Hematopoietic multipotent progenitor cell treated with erythropoietin and hydrocortisone succinate and interleukin-3 and kit ligand, for 4 days (in vitro differentiated cells): ENCODE results near the gene COL1A1.

Experiments used
- DNase-seq: peaks from one replicate; pipeline ENCODE4 v3.0.0-alpha.2; 2015

Gene COL1A1

DNA sequence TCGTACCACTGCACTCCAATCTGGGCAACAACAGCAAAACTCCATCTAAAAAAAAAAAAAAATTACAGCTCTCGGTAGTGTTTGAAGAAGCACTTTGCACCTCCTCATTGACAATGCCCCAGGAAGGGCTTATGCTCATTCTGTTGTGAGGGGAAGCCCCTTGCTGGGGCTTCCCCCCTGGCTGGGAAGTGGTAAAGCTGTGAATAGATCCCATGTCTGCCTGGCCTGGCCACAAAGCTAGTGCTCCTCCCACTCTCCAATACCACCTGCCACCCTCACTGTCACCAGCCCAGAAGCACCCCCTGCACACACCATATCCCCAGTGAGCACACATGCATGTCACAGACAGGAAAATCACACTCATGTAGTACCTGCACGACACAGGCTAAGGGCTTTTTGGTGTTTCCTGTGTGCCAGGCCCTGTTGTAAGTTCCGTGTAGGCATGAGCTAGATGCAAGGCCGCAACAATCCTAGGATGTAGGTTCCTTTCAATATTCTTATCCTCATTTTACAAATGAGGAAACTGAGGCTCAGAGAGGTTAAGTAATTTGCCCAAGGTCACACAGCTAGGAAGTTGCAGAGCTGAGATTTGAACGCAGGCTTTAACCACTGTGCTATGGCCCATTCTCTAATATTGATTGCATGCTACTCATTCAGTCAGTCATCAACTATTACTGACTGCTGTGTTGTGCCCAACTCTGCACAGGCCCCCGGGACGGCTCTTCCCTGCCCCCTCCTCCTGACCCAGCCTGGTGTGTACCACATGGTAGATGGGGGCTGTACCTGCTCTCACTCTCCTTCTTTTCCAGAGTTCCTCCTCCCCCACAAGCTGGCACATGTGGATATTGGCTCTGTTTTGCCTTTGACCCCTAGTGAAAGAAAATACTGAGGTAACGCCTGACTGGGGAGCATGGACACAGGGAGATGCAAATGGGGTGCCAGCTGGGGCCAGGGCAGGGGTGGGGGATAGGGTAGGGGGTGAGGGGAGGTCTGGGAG is 11.9 kb upstream of the COL1A1 start:
- peak; percentile 59 for DNase-seq

DNA sequence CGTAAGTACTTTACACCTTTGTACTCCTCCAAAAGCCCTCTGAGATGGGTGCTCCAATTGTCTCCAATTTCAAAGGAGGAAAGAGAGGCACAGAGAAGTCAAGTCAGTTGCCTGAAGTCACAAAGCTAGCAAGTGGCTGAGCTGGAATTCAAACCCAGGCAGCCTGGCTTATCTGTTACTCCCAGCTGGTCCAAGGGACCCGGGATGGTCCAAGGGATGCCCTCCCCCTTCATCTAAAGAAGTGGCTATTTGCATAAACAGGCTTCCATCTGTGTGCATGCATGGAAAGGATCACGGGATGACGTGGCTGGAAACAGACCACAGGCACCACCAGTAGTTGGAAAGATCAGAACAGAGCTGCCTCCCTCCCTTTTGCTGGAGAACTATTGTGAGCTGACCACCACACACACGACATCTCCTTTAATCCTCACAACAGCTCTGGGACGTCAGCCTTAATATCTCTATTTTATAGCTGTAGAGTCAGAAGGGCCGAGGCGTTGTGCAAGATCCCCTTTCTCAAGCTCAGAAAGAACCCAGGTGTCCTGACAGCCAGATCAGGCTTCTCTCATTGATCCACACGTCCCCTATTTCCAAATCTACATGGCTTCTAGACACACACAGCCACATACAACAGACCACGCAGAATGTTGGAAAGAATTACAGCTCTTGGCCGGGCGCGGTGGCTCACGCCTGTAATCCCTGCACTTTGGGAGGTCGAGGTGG is 10.9 kb upstream of the COL1A1 start:
- no peak for DNase-seq

DNA sequence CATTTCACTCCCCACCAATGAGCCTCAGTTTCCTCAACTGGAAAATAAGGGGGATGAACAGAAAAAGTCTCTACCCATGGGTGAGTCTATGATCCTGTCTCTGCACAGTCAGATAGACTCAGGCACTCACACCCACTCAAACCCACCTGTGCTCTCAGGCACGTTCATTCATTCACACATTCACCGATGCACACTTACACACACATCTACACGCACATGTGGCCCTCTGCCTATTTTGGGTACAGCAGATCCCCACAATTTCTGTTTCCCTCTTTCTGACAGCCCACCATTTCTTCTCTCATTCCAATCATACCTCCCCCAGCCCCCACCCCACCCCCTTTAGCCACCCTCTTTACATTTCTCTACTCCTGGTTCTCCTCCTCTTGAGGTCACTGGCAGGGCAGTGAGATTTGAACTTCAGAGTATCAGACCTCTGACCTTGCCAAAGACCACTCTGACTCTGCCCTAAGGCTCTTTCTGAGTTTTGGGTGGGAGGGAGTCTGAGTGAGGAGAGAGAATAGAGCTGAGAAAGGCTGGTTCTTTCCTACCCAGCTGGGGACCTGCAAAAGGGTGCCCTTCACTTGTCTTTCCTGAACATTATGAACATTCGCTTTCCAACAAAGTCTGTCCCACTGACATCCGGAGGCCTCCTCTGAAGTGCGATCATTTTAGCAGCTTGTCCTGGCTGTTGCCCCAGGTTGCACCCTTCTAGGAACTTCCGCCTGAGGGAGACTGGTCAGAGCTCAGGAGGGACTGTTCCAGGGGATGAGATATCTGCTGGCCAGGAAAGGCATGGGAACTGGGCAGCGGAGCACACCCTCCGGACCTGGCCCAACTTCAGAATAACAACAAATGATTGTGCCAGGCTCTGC is 10.1 kb upstream of the COL1A1 start:
- no peak for DNase-seq

DNA sequence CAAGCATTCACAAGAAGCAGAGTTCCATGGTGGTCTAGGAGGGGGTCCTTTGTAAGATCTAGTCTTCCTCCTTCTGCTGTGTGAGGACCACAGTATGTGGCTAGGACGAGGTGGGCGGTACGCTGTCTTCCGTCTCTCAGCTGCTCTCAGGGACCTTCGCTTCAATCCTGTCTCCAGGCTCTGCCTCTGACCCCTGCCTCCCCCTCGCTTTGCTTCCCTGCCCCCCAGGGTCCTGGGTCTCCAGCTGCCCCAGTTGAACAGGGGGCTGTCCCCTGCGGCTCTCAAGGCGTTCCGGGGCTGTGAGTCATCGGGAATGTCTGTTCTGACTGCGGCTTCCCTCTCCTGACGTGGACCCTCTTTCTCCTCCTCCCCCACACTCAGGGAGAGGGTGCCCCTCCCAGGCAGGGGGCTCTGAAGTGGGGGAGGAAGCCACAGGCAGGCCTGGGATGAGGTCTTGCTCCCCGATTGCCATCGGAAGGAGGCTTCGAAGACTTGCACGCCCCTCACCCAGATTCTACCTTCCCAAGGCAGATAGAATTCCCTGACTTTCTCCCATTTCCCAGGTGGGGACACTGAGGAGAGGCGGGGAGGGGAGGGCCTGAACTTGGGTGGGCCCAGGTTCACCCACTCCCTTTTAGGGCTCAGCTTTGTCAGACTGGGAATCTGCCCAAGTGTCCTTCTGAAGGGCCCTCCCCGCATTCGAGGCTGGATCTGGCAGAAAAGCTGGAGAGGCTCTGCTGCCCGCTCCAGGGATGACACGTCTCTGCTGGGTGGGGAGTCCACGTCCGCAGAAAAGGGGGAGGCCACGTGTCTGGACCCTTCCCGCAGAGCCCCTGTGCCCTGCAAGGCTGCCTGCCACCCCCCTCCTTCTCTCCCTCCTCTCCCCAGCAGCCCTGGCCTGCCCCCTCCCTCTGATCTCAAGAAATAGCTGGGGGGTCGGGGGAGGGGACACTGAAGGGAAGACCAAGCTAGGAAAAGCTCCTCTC is 9.1 kb upstream of the COL1A1 start:
- DNase-seq, result no peak

DNA sequence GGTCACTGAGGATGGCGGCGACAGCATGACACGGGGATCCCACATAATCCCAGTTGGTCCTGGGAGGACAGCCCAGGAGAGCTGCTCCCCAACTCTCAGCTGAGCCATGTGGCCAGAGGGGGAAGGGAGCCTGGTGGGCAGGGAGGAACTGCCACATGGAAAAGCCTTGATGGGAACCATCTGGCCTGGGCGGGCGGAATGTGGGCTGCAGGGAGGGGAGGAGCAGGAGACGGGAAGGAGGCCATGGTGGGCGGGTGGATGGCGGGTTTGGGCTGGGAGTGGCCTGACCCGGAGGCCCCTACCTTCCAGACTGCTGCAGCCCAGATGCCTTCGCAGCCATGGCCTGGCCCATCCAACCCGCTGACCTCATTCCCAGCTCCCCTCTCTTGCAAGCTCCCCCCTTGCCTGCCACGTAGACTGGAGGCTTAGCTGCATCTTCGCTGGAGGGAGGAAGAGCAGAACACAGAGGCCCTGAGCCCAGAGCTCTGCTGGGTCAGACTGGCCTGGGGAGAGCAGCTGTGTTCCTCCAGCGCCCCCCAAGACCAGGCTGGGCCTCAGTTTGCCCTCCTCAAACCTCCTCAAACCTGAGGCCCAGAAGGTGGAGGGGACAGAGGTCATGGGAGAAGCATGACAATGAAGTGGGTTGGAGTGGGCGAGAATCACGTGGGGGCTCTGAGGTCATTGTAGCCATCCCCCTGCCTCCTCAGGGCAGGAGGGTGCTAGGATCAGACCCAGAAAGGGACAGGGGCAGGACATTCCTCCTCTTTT is 8.2 kb upstream of the COL1A1 start:
- DNase-seq, result no peak

DNA sequence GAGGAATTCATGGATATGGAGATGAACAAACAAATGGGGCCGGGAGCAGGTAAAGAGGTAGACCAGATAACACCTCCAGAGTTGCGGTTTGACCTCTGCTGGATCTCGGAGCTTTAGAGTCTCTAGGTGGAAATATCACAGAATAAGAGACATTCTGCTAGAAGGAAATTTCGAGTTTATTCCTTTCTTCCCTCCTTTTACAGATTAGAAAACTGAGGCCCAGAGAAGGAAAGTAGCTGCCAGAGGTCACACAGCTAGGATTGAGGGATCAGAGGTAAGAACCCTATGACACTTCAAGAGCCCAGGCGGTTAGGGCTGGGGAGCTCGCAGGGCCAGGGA is 7.7 kb upstream of the COL1A1 start:
- no peak for DNase-seq

DNA sequence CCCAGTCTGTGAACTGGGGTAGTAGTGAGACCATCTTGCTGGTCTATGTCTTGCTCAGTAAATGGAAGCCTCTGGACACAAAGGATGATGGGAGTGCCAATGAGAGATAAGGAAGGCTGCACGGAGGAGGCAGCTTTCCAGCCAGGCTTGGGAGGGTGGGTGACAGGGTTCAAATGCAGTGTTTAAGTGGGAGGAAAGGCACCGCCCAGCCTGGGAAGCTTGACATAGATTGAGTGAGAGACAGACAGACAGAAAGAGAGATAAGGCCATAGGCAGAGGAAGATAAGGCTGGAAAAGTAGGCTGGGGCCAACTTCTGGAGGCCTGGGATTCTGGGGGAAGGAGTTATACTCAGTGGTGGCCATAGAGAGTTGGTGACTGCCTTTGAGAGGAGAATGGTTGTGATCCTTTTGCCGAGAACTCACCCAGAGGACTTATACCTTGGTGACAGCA is 7.2 kb upstream of the COL1A1 start:
- DNase-seq, result peak; percentile 45

DNA sequence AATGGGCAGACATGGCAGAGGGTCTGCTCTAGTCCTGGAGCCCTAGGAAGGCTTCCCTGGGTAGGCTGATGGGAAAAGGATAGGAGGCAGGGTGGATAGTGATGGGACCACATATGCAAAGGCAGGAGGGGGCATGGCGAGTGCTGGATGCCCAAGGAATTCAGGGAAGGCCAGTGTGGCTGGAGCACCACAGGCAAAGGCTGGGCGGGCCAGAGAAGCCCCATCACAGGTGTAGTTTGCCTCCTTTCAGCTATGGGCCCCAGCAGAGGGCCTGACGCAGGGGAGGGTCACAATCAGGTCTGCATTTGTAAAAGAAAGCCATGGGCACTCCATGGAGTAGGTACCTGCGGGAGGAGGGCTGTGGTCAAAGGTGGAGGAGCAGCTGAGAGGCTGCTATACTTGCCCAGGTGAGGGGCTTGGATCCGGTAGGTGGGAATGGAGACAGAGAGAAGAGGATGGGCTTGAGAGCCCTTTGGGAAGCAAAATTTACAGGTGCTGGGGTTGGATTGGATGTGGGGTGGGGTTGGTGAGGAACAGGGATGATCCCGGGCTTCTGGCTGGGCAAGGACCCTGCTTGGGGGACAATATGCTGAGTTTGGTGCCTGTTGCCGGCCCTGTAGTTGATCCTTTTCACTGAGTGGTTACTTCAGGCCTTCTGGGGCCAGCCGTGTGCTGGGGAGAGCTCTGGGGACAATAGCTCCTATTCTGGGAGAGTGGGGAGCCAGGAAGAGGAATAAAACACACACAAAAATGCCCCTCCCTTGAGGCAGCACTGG is 6.5 kb upstream of the COL1A1 start:
- DNase-seq, result no peak

DNA sequence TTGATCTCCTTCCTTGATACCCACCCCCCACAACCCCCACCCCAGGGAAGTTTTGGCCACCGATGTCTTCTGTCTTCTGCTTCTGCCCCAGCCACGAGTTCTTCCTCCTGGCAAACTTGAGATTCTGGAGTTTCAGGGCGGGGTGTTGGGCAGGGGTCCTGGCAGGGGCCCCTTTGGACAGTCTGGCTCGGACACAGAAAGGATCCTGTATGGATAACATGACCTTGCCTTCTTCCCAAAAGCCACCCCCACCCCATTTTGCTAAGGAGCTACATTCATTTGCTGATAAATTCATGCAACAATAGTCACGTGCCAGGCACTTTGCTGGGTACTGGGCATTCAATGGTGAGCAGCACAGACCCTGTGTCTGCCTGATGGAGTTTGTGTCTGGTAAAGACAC is 5.9 kb upstream of the COL1A1 start:
- no peak for DNase-seq

DNA sequence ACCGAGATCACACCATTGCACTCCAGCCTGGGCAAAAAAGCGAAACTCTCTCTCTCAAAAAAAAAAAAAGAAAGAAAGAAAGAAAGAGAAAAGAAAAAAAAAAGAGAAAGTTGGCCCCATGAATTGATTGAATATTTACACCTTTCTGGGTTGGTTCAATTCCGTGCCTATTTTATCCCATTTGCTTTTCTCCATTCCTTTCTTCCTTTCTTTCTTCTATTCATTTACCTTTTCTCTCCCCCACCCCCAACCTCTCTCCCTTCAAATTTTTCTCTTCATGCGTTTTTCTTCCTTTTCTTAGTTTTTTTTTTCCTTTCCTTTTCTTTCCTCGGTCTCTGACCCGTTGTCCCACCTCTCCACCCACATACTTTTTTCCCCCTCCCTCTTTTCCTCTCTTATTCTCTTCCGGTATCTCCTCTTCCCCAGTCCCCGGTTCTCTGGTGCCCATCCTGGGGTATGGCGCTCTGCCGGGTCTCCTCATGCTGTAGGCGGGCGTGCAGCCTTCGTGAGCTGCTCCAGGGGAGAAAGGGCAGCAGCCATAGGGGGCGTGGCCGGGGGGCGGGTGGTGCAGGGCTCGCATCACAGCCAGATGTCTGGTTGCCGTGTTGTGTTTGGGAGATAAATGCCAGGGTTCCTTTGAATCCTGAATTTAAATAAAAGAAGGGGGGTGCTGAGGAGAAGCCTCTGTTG is 5.3 kb upstream of the COL1A1 start:
- DNase-seq, result peak; percentile 68

DNA sequence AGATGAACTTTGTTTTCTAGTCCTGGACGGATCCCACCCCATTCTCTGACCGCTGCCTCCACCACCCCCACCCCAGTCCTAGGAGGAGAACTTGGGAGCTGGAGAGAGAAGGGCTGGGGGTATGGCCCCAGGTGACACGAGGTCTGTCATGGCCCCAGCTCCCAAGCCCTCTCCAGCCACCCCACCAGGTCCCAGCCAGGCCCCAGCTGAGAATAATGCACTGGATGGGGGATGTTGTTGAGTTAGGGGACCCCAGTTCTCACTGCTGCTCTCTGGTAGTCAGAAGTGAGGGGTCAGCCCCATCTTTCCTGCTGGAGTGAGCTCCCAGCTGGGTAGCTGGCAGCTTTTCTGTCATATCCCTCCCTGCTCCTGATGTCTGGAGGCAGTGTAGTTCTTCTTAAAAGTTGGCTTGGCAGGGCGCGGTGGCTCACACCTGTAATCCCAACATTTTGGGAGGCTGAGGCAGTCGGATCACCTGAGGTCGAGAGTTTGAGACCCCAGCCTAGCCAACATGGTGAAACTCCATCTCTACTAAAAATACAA is 4.6 kb upstream of the COL1A1 start:
- no peak for DNase-seq

DNA sequence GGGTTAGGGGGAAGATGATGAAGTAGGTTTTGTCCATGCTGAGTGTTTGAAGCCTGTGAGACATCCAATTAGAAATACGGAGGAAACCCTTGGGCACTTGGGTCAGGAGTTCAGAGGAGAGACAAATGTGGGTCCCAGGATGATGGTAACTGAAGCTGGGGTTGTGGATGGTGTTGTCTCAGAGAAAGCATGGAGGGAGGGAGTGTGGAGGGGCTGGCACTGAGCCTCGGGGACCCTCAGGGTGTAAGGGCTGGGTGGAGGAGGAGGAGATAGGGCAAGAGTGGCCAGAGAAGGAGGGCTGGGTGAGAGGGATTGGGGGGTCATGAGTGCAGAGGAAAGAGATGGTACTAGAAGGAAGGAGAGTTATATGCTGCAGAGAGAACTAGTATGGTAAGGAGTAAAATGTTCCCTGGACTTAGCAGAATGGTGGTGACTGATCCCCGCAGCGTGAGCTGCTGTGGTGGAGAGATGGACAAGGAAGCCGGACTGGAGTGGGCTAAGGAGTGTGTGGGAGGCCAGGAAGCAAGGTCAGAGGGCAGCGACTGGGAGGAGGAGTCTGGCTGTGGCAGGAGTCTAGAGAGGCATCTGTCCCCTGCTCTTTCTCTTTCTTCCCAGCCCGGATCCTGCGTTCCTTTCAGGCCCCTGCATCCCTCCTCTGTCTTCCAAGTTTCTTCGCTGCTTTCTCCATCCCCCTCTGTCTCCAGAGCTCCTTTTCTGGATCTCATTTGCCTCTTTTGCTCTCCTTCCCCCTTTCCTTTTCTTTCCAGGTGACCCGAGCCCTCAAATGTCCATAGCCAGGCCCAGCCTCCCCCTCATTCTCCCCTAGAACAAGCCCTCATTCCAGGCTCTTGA is 3.9 kb upstream of the COL1A1 start:
- DNase-seq, result no peak

DNA sequence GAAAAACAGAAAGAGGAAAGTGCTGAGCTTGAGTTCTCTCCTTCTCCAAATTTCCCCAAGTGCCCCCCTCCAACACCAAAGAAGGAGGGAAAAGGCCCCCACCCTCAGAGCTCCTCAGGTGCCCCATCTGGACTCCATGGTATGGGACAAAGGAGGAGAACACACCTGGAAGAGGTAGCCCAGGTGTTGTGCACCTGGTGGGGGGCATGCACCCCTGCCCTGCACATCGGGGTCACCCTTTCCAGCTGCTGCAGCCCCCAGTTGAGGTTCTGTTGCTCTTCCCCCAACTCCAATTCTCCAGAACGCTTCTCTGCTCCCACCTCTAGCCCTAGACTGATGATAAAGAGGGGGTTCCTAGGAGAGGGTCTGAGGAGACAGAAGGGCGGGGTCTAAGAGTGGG is 3.0 kb upstream of the COL1A1 start:
- no peak for DNase-seq

DNA sequence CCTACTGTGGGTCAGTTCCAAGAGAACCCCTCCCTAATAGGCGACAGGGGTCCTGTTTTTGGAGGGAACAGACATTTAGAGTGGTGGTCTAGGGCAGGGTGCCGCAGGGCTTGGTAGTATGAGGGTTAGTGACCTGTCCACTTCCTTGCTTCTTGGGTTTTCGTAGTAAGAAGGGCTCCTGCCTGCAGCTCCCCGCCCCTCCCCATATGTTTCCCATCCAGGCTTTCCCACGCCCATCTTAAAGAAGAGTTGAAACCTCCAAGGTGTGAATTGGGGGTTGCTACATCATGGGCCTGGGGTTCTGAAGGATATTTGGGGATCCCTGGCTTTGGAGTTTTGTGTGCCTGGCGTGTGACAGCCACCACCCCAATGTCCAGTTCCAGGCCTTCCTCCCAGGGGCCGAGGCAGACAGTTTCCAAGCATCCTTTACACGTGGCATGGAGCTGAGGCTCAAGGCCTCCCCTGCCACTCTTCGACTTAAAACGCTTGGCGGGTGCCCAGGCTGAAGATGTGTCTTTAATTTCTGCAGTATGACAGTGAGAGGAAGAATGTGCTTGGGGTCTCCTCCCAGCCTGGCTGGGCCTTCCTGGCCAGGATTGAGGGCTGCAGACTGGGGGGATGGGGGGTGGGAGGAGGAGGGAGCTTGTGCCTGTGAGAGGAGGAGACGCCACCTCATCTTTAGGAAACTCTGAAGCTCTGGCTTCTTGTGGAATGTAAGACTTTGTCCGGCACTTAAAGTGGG is 2.3 kb upstream of the COL1A1 start:
- no peak for DNase-seq

DNA sequence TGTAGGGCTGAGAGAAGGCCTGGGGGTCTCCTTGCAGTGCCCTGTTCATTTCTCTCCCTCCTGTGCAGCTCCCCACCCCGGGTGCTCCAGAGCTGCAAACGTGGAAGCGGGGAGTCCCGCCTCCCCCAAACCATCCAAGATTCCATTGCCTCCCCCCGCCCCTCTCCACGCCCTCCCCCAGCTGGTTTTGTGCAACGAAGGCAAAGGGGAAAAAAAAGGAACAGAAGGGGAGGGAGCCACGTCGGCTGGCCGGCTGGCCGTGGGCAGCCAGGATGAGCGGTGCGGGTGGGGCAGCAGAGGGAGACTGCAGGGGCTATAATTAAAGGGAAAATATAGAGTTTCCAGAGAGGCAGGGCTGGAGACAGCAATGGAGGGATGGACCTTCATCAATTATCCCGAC is 1.7 kb upstream of the COL1A1 start:
- no peak for DNase-seq

DNA sequence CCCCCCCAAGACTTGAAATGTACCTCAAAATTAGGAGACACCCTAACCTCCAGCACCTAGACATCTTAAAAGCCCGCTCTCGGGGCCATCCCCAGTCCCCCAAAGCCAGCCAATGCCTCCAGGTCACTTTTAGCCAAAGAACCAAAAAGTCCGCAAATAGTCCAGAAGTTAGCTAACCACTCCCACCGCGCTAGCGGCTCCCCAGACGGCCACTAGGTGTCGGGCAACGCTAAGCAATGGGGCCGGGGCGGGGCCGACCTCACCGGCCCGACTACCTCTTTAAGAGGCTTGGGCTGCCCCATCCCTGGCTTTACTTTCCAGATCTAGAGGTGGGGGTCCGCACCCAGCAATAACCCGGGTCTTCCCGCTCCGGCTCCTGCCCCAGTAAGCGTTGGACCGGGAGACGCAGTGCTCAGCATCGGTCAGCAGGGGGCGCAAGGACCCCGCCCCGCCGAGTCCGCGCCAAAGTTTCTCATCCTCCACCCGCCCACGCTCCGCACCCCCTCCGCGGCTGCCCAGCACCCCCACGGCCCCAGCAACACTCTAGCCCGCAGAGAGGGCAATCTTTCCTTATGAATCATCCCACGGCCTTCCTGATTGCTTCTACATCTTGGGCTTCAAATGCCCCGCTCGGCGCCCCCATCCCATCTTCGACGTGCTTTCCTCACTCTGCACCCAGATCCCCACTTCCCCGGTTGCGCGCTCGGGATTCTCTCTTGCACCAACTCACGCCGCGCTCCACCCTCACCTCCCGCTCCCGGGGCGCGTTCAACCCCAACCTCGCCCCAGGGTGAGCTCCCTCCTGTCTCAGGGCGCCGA is 765 bp downstream of the COL1A1 start:
- DNase-seq, result peak; percentile 91
